Suppressor macrophage treated with lipopolysaccharide for 1 hour (primary cell): ENCODE data around the gene SLC40A1.

ENCODE experiments used
- DNase-seq, 3 donors: peaks; one replicate each; pipeline ENCODE4 v3.0.0-alpha.2; 2020 to 2022

The SLC40A1 gene

DNA sequence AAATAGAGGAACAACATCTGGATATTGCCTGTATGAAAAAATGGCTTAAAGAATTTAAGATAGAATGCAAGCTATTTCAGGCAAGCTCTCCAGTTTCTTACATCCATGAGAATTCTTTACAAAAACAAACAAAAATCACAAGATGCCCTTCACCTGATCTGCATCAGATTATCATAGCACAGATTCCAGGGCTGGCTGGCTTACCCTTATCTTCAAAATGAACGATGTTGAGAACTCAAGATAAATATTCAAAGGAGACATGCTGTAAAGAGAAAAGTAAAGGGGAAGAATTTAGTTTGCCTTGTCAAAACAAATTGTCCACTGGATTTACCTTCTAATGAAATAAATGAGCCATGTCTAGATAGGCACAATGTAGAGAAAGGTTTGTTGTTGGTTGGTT, 18.7 kb upstream of the SLC40A1 start:
- DNase-seq = no peak

DNA sequence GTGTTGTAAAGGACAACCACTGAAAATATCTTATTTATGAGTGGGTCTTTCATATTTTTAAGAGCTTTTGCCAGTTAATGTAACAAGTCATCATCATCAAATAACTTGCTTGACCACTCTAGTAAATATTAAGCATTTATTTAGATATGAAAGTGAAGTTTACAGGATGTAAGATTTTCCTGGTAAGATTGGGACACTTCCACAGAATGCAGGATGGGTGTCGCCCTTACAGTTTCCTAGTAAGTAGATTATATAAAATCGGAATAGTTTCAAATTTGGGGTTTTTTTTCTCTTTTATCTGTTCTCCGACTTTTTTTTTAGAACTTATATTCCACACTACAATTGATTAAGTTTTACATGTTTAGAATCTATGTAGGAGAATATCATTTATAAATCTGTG, 14.8 kb upstream of the SLC40A1 start:
- DNase-seq = no peak

DNA sequence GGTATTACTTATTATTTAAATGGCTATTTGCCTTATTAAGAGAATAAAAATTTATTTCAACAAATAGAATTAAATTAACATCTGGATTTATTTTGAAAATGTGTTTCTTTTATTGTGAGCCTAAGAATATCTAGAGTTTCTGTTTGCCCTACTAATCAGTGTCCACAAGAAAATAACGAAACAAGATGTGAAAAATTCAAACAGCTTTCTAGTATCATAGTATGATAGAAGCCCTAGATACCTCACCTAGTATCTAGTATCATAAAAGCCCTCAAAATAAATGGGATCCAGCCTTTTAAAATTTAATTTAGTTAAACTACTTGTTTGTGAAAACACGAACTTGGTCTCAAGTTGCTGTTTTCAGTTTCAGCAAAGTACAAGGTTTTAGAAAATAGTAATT, 13.7 kb upstream of the SLC40A1 start:
- no peak for DNase-seq

GRCh38 chr2:189593115-189593514, 12.5 kb upstream of the SLC40A1 start:
- DNase-seq = no peak

DNA sequence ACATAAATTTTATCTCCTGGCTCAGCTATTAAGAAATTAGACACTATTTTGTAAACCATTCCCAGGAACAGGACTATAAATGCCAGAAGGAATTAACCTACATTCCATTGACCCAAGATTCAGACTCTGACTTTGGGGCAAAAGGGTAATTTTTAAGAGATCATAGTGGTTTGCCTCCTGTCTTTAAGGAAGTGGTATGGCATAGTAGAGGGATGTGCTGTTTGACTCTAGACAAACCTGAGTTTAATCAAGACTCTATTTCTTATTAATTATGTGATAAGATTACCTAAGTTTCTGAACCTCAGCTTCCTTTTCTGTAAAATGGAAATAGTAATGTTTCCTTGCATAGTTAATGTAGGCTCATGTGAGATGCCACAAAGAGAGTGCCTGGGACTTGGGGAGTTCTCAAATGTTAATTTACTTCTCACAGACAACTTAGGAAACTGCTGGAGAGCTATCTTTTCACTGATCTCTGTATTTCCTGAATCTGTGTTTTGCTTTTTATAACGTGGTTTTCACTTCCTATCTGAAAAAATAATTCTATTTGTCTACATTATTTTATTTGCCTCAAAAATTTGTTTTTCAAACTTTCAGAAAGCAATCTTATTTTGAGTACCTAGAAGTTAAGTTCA, 11.9 kb upstream of the SLC40A1 start:
- DNase-seq = no peak

DNA sequence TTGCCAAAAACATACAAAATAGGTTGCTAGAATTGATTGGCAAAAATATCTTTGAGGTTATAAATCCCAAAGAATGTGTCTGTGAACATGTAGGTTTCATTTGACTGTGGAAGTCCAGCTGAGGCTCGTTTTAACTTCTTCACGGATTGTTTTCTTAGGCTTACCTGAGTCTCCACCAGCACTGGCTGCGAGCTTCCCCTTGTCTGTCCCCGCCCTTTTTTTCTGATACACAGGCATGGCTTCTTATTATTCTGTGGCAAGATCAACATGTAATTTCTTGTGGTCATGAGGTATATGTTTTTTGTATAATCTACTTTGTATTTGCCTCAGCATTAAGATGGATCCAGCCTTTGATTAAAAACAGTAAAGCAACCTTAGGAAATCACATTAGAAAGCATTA, 7.2 kb upstream of the SLC40A1 start:
- DNase-seq = no peak

DNA sequence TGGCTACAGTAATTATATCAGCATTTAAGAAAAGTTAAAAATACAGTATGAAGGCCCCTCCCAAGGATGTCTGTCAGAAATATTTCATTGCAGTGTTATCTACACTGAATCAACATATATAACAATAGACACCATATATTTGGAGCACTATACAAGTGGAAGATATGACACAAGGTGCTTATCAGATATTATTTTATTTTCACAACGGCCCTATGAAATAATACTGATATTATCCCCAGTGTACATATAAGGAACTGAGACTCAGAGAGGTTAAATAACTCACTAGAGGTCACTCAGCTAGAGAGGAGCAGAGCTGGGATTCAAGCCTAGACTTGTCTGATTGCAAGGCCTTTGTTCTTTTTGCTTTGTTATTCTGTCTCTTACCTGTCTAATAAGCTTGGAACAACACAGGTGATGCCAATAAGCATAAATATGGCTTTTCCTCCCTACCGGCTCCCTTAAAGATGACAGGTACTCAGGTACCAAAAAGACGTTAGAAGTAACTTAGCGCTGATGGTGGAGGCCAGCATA, 4.7 kb upstream of the SLC40A1 start:
- no peak for DNase-seq

DNA sequence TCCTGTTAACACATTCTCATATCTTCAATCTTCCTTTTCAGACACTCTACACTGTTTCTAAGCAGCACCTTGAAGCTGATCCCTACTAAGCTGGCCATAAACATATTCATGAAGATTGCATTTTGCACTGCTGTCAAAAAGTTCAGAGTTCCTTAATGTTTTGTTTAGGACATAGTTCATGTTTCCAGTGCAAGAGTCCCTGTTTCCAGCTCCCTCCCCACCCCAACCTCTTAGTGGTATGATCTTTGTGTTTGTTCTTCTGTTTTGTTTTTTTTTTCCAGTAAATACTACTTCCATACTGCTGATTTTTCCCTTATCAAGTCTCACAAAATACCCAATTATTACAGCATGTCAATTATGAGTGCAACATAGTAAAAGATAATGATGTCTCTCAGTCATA, 4.1 kb upstream of the SLC40A1 start:
- no peak for DNase-seq

DNA sequence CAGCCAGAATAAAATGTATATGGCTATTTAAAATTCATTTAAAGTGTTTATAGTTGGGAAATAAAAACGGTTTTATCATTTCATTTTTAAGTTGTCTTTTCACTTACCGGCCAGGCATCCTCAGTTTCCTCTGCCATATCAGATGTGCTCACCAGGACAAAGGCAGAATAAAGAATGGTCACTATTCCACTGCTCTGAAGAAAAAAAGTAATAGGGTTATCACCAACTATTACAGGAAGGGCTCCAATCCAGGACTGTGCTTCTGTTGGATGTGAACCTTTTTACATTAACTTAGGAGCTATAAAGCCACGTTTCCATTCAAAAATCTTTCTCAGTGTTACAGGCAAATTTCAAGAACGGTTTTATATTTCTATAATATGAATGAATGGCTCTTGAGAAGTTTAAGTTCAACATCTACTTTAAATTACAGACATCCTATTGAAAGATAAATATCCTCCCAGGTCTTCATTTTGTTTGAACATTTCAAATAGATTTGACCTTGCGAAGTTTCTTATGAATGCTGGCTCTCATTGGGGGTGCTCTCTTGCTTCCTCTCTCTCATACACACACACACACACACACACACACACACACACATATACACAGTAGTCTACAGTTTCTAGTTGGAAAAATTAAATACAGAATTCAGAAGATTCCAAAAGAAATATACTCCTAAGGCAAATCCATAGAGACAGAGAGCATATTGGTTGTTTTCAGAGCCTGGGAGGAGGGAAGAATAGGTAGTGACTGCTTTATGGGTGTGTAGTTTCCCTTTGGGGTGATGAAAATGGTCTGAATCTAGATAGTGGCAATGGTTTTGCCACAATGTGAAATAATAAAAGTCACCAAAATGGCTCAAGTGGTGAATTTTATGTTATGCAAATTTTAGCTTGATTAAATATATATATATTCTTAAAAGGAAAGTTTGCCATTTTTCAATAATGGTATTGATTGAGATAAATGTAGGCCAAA, 2.9 kb upstream of the SLC40A1 start:
- no peak for DNase-seq

DNA sequence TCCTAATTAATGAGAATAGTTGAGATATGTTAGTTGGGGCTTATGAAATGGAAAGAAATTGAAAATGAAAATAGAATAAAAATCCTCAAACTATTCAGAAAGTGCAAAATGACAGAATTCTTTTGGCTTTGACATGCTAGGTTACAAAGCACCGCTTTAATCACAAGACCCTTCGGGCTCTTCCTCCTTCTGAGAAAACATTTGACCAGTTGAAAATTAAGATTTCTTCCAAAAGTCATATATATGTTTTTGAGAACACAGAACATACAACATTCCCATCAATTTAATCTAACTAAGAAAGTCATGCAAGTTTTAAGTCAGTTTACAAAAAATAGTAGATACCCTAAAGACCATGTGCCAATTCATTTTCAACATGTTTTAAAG, 2.2 kb upstream of the SLC40A1 start:
- no peak for DNase-seq

DNA sequence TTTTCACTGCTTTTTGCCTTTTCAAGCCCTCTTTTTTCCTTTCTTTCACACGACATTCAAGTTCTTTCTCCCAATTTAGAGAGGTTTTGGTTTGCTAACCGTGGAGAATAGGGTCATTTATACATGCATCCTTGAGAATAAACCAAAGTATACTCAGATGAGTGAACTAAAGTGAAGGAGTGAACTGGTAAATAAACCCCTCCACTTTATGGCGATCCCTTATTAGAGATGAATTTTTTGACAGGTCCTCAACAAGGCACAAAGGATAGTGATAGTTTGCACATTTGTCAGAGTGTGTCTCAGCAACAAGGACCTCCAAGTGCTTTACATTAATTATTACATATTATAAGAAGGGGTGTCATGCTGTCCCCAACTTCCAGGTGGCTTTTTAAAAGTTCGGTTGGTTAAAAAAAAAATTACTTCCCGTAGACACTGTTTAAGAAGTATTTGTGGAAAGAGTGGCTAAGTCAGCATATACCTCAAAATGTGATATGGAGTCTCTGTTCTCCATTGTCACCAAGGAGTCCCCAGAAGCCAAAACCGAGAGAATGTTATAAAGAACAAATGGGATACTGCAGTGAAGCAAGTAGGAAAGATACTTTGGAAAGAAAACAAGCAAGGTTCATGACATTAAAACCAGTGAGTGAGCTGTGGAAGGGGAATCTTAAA, 1.7 kb upstream of the SLC40A1 start:
- DNase-seq = no peak

DNA sequence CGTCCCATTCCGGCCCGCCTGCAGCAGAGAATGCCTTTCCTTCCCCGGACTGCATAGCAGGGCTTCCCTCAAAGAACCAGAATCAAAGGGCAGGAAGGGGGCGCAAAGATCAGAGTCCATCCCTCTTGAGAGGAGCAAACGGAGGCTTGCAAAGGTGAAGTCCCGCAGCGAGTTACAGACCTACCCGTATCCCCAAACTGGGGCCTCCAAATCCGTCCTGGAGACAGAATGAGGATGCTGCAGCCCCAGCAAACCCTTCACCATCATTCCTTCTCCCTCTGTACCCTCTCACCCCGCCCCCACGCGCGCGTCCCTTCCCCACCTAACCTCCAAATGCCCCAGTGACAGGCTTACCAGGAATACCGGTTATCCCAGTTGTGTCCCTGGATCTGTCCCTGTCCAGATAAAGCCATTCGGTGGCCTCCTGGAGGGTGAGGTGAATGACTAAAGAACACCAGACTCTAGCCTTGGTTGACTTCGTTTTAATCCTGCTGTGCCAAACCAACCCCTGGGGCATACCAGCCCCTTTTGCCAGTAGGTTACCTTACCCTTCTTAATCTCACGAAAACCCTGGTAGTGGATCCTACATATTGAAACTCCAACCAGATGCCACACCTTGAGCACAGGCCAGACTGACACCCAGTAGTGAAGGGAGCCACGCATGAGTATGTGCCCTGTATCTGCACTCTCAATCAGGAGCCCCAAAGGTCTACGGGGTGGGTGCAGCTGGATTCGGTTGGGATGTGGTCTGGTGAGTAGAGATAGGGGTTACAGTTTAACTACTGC, 961 bp upstream of the SLC40A1 start:
- DNase-seq = no peak

GRCh38 chr2:189580241-189580651, 340 bp downstream of the SLC40A1 start:
- peak in 1 of 3 donors; percentile 36 for DNase-seq

- peak; percentile 64 to 85 (median 84) for DNase-seq
Observed at GRCh38 chr2:189579585-189580186, 900 bp downstream of the SLC40A1 start.

DNA sequence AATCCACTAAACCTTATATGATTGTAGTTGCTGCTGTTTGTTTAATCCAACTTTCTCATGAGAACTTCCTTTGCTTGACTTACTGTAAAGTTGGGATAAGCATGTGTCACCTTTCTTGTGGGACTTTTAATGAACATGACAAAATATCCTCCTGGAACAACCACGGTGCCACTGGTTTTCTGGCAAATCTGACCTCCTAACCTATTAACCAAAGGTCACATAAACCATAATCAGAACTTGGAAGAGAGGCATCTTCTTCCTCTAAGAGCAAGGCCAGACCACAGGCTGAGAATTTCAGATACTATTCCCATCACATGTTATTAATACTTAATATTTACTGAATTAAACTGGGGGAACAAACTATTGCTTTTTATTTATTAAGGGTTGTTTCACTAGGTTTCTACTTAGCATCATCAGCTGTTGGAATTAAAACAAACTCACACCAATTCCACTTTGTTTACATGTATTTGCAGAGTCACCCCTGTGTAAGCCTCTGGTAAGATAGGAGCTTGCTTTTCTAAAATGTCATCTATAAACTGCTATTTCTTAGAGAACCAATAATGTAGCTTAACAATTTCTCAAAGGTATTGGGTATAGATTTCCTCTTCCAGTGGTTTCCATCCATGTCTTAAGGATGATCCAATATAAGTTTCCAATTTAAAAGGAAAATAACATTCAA, 2.2 kb downstream of the SLC40A1 start:
- DNase-seq = no peak

- DNase-seq = no peak
Observed at GRCh38 chr2:189577121-189577520, 3.5 kb downstream of the SLC40A1 start.

GRCh38 chr2:189576396-189576795, 4.2 kb downstream of the SLC40A1 start:
- no peak for DNase-seq

DNA sequence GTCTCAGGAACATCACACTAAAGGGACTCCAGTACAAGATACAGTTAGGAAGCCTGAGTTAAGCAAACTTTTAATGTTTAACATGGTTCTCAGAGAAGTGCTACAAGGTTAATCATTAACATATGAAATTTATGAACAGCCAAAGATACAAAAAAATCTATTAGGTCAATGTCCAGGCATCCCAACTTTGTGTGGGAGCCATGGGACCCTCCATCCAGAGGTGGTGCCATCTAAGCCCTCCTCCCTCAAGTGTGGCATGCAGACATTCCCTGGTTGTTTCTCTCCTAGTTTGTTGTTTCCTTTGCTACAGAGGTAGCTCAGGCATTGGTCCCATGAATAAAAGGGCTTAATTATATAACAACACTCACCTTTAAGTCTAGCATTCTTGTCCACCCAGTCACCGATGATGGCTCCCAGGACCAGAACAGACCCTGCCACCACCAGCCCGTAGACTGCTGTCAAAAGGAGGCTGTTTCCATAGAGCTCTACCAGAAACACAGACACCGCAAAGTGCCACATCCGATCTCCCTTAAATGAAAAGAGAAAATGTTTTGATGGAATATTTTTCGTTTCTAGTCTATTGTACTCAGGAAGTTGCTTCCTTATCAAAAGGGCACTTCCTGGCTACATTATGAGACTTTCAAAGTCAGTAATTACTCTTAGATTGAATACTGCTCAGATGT, 5.7 kb downstream of the SLC40A1 start:
- no peak for DNase-seq

GRCh38 chr2:189570570-189571031, 10.0 kb downstream of the SLC40A1 start:
- DNase-seq = no peak

GRCh38 chr2:189569295-189569910, 11.2 kb downstream of the SLC40A1 start:
- DNase-seq = peak; percentile 36 to 60 (median 56)
